Neural cell (in vitro differentiated cells): ENCODE measurements around the gene ZNF697. TPM values are rescaled to one million over a fixed set of nuclear protein-coding genes. Genes with fewer than 3 reads are reported as not detected.
"Not testable (repeated sequence)": the region's sequence is repeated elsewhere in the genome, so short reads cannot be mapped to it uniquely, and the experiment has no call there.

ENCODE experiments used
- H2AFZ ChIP-seq: fragments of 200-600, 300-800 bp; sonication (generic), shearing (Covaris generic); 2 replicates; pipeline ENCODE4 v1.6.0; 2014; ENCODE audit warnings: low read depth, mild to moderate bottlenecking, antibody characterized with exemption, low read length, moderate library complexity
- H3F3A ChIP-seq: fragments of 200-600 bp; shearing (Covaris generic); 2 replicates; pipeline ENCODE4 v1.6.1; 2016; ENCODE audit warnings: mild to moderate bottlenecking, moderate library complexity, mixed read lengths, antibody characterized with exemption, low read length; ENCODE audit not compliant: insufficient read depth, poor library complexity, severe bottlenecking
- H3K27ac ChIP-seq: fragments of 200-600, 300-800 bp; sonication (generic), shearing (Covaris generic); 2 replicates; pipeline ENCODE4 v1.5.1; 2014; ENCODE audit warnings: mild to moderate bottlenecking, low read length, moderate library complexity
- H3K27me3 ChIP-seq: fragments of 300-800, 200-600 bp; sonication (generic), shearing (Covaris generic); 2 replicates; pipeline ENCODE4 v1.6.0; 2014; ENCODE audit warnings: mild to moderate bottlenecking, low read depth, low read length, moderate library complexity; ENCODE audit not compliant: insufficient read depth
- H3K36me3 ChIP-seq: fragments of 300-800, 200-600 bp; sonication (generic), shearing (Covaris generic); 2 replicates; pipeline ENCODE4 v1.5.1; 2014; ENCODE audit warnings: mild to moderate bottlenecking, antibody characterized with exemption, low read length, moderate library complexity; ENCODE audit not compliant: insufficient read depth
- H3K4me2 ChIP-seq: fragments of 300-800, 200-600 bp; sonication (generic), shearing (Covaris generic); 2 replicates; pipeline ENCODE4 v1.6.0; 2014; ENCODE audit warnings: mild to moderate bottlenecking, low read length
- H3K4me3 ChIP-seq: fragments of 300-800, 200-600 bp; sonication (generic), shearing (Covaris generic); 2 replicates; pipeline ENCODE4 v1.5.1; 2014; ENCODE audit warnings: mild to moderate bottlenecking, low read length, moderate library complexity
- H3K79me2 ChIP-seq: fragments of 200-600 bp; shearing (Covaris generic); replicated peaks from 2 replicates; pipeline ENCODE4 v1.6.0; 2014; ENCODE audit warnings: mild to moderate bottlenecking, low read length, moderate library complexity; ENCODE audit not compliant: insufficient read depth
- H3K9ac ChIP-seq: fragments of 300-800, 200-600 bp; sonication (generic), shearing (Covaris generic); 2 replicates; pipeline ENCODE4 v1.6.1; 2016; ENCODE audit warnings: mild to moderate bottlenecking, low read length, mixed read lengths
- H3K9me2 ChIP-seq: fragments of 200-600 bp; shearing (Covaris generic); 2 replicates; pipeline ENCODE4 v1.6.1; 2016; ENCODE audit warnings: mild to moderate bottlenecking, low read length, mixed read lengths; ENCODE audit not compliant: insufficient read depth
- H3K9me3 ChIP-seq: fragments of 200-600, 300-800 bp; sonication (generic), shearing (Covaris generic); 2 replicates; pipeline ENCODE4 v1.6.1; 2016; ENCODE audit warnings: mild to moderate bottlenecking, mixed run types, low read length, moderate library complexity, mixed read lengths
- H4K20me1 ChIP-seq: fragments of 200-600 bp; shearing (Covaris generic); 2 replicates; pipeline ENCODE4 v1.6.1; 2016; ENCODE audit warnings: mild to moderate bottlenecking, mixed run types; ENCODE audit not compliant: insufficient read depth
- CTCF ChIP-seq: fragments of 450-650 bp; IDR thresholded peaks from 2 replicates; pipeline ENCODE4 v1.5.1; 2014; ENCODE audit warnings: antibody characterized with exemption, mild to moderate bottlenecking, moderate library complexity; ENCODE audit not compliant: poor library complexity, severe bottlenecking
- EP300 ChIP-seq: fragments of 450-650 bp; conservative IDR thresholded peaks from 2 replicates; pipeline ENCODE4 v1.6.1; 2014; ENCODE audit warnings: antibody characterized with exemption, mild to moderate bottlenecking, moderate library complexity; ENCODE audit not compliant: poor library complexity, severe bottlenecking
- MXI1 ChIP-seq: fragments of 450-650 bp; conservative IDR thresholded peaks from 2 replicates; pipeline ENCODE4 v1.6.1; 2014; ENCODE audit warnings: antibody characterized with exemption, mild to moderate bottlenecking; ENCODE audit not compliant: poor library complexity, severe bottlenecking
- RAD21 ChIP-seq: fragments of 450-650 bp; conservative IDR thresholded peaks from 2 replicates; pipeline ENCODE4 v1.6.1; 2014; ENCODE audit warnings: antibody characterized with exemption, mild to moderate bottlenecking, moderate library complexity
- SMC3 ChIP-seq: fragments of 450-650 bp; conservative IDR thresholded peaks from 2 replicates; pipeline ENCODE4 v1.6.1; 2014; ENCODE audit warnings: antibody characterized with exemption, mild to moderate bottlenecking, moderate library complexity; ENCODE audit not compliant: poor library complexity
- polyA plus RNA-seq: library from polyadenylated mRNA; depleted of rRNA; stranded (reverse); fragments of >200 nt; gene quantifications from 2 replicates; pipeline ENCODE4 v1.2.3, GENCODE V29; 2014

The ZNF697 gene
- polyA plus RNA-seq, 1 donor from 2014 or later = 61.8 TPM

- H3K9me2 ChIP-seq = no peaks in the 10 kb centered on the region
- no peak overlapping the region for H3K4me2 ChIP-seq
- H3K9me3 ChIP-seq = no peaks in the 10 kb centered on the region
- no peak overlapping the region for H3K4me3 ChIP-seq
- H3K27me3 ChIP-seq = no peaks in the 10 kb centered on the region
- H4K20me1 ChIP-seq = no peaks in the 10 kb centered on the region
- H3K79me2 ChIP-seq = no peaks in the 10 kb centered on the region
- H2AFZ ChIP-seq = no peak overlapping the region
- H3F3A ChIP-seq = no peaks in the 10 kb centered on the region
- H3K9ac ChIP-seq = no peak overlapping the region
- H3K27ac ChIP-seq = no peak overlapping the region
- no peak for TF ChIP-seq EP300
- TF ChIP-seq SMC3 = peak; percentile 59
- peak; percentile 66 for TF ChIP-seq CTCF
- TF ChIP-seq RAD21 = peak; percentile 62
- H3K36me3 ChIP-seq = no peaks in the 10 kb centered on the region
Measured at GRCh38 chr1:119611701-119612113, 36.4 kb downstream of the ZNF697 start.

- not testable (repeated sequence) for H3F3A ChIP-seq, H3K27ac ChIP-seq, H3K4me3 ChIP-seq, H2AFZ ChIP-seq, H3K9ac ChIP-seq, H4K20me1 ChIP-seq, H3K9me3 ChIP-seq, H3K4me2 ChIP-seq, H3K27me3 ChIP-seq, H3K79me2 ChIP-seq, H3K36me3 ChIP-seq, H3K9me2 ChIP-seq
Measured at GRCh38 chr1:119608816-119609215, 39.2 kb downstream of the ZNF697 start.

GRCh38 chr1:119607087-119607807, 40.8 kb downstream of the ZNF697 start:
- not testable (repeated sequence) for H3K36me3 ChIP-seq, H3K9me2 ChIP-seq, H3K9me3 ChIP-seq, H3K9ac ChIP-seq, H3F3A ChIP-seq, H3K79me2 ChIP-seq, H3K27me3 ChIP-seq, H3K27ac ChIP-seq, H2AFZ ChIP-seq, H3K4me3 ChIP-seq, H3K4me2 ChIP-seq, H4K20me1 ChIP-seq

DNA sequence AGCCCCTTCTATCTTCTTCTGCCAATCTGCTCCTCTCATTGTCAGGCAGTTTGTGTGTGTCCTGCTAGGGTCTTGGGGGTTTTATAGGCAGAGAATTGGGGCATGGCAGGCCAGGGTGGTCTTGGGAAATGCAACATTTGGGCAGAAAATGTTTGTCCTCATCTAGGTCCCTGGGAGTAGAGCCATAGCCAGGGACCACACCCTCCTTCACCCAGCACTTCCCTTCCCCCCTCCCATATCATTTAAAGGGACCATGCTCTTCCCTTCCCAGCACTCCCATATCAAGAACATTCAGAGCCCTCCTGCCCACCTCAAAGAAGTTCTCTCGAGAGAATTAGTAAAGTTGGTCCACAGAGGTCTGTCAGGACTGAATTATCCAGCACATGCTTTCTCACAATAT, 41.7 kb downstream of the ZNF697 start:
- TF ChIP-seq CTCF (no peak), SMC3 (no peak), MXI1 (no peak)
- H4K20me1 ChIP-seq = no peaks in the 10 kb centered on the region
- H3K4me2 ChIP-seq = no peak overlapping the region
- H3K36me3 ChIP-seq = no peaks in the 10 kb centered on the region
- no peaks in the 10 kb centered on the region for H3K9me2 ChIP-seq
- no peak overlapping the region for H3K27ac ChIP-seq
- no peaks in the 10 kb centered on the region for H3F3A ChIP-seq
- H3K27me3 ChIP-seq = no peaks in the 10 kb centered on the region
- no peaks in the 10 kb centered on the region for H3K9me3 ChIP-seq
- H3K9ac ChIP-seq = no peak overlapping the region
- H2AFZ ChIP-seq = no peak overlapping the region
- H3K79me2 ChIP-seq = no peaks in the 10 kb centered on the region
- no peak overlapping the region for H3K4me3 ChIP-seq
